ENCODE results near the gene NAAA. TPM values are rescaled to one million over a fixed set of nuclear protein-coding genes. Genes with fewer than 3 reads are reported as not detected.

NAAA gene
- total and polyA plus RNA-seq, 2 of the 13 experiments (the other 11 are each of a cell fraction or from before 2014, with no cell fraction given): 22.4 to 24.6 TPM

- intact Hi-C loops (cut with micrococcal nuclease; ENCODE audit: unreplicated experiment): no loop called here
- POLR2A ChIA-PET: no interaction called here
- TF ChIP-seq HNF4A (CRISPR knock-in tag; IDR thresholded peaks at IDR 0.05): no peak
- no peak for TF ChIP-seq BATF2 (CRISPR knock-in tag; IDR thresholded peaks at IDR 0.05)
- no peak for TF ChIP-seq GLI4 (CRISPR knock-in tag; IDR thresholded peaks at IDR 0.05; ENCODE audit: borderline replicate concordance)
- TF ChIP-seq ZEB1 (IDR thresholded peaks at IDR 0.05; ENCODE audit: insufficient replicate concordance, low read depth): no peak
- no peak for TF ChIP-seq HMG20A (CRISPR knock-in tag; IDR thresholded peaks at IDR 0.05; ENCODE audit: borderline replicate concordance)
- no peak for TF ChIP-seq KDM3A (CRISPR knock-in tag; IDR thresholded peaks at IDR 0.05; ENCODE audit: low read depth)
- TF ChIP-seq FOXO4 (CRISPR knock-in tag; conservative IDR thresholded peaks at IDR 0.05): no peak
- TF ChIP-seq ZBTB49 (CRISPR knock-in tag; IDR thresholded peaks at IDR 0.05; ENCODE audit: borderline replicate concordance): no peak
- no peak for TF ChIP-seq ZNF24 (IDR thresholded peaks at IDR 0.05)
- TF ChIP-seq UBTF (CRISPR knock-in tag; IDR thresholded peaks at IDR 0.05): no peak
- no peak for TF ChIP-seq SRSF4 (IDR thresholded peaks at IDR 0.05; ENCODE audit: low read depth, low read length, poor library complexity, severe bottlenecking)
- no peak for TF ChIP-seq SALL1 (CRISPR knock-in tag; IDR thresholded peaks at IDR 0.05)
- TF ChIP-seq ATF4 (CRISPR knock-in tag; IDR thresholded peaks at IDR 0.05): no peak
- TF ChIP-seq FOXP4 (CRISPR knock-in tag; IDR thresholded peaks at IDR 0.05): no peak
Measured at GRCh38 chr4:75889537-75890199, 51.1 kb downstream of the NAAA start.

More at GRCh38 chr4:75889537-75890199, 51.1 kb downstream of the NAAA start:
- WGBS (ENCODE audit: low lambda C conversion rate): 37% methylated on average over 3 of the region's 9 CpGs
- no peaks in the 10 kb centered on the region for H3K36me3 ChIP-seq (replicated peaks in 1 of 2; ENCODE audit: control insufficient read depth in 1 of 2, insufficient read depth in 2 of 2, low read length in 2 of 2)
- no peak for DNase-seq (ENCODE audit: low spot score)
- no peak overlapping the region for H3K4me3 ChIP-seq (replicated peaks in 1 of 3; ENCODE audit: insufficient read depth in 1 of 3, low read depth in 2 of 3, low read length in 3 of 3)
- no peaks in the 10 kb centered on the region for H4K20me1 ChIP-seq (ENCODE audit: insufficient read depth, low read length)
- in situ Hi-C loops (cut with HindIII; ENCODE audit: extremely low pct_ligation_motif_present, low pct_unique_long_range_greater_than_20kb): loop anchor here (10.0 kb wide), 1 partner anchor 175 kb away; no protein-coding TSS in a partner anchor
- CTCF ChIA-PET (ENCODE audit: low intra/inter-chr PET ratio, low total read pairs): no interaction called here
- no peaks in the 10 kb centered on the region for H3K4me1 ChIP-seq (ENCODE audit: insufficient read depth, low read length)
- H3K27ac ChIP-seq (ENCODE audit: extremely low read length, insufficient read depth, low read length): no peak overlapping the region
- no peak overlapping the region for H2AFZ ChIP-seq (ENCODE audit: low read length)
- no peak overlapping the region for H3K4me2 ChIP-seq (ENCODE audit: low read depth, low read length)
- no peaks in the 10 kb centered on the region for H3K79me2 ChIP-seq (ENCODE audit: insufficient read depth, low read length)
- ATAC-seq: no peak
- H3K27me3 ChIP-seq (ENCODE audit: control insufficient read depth in 1 of 2, insufficient read depth in 2 of 2, low read length in 2 of 2): peaks cover 1 to 11% of the 10 kb centered on the region in 2 experiments; a peak in 1 of 5 replicates
- no TSS peak for BruUV-seq (replicated peaks)
- no peak for FAIRE-seq
- no peaks in the 10 kb centered on the region for H3K9me3 ChIP-seq (ENCODE audit: low read length)
- no peak overlapping the region for H3K9ac ChIP-seq (ENCODE audit: insufficient read depth, low read depth, low read length)

Data from HepG2 (cell line).